Measurements from ENCODE around the gene ANO4.

DNA sequence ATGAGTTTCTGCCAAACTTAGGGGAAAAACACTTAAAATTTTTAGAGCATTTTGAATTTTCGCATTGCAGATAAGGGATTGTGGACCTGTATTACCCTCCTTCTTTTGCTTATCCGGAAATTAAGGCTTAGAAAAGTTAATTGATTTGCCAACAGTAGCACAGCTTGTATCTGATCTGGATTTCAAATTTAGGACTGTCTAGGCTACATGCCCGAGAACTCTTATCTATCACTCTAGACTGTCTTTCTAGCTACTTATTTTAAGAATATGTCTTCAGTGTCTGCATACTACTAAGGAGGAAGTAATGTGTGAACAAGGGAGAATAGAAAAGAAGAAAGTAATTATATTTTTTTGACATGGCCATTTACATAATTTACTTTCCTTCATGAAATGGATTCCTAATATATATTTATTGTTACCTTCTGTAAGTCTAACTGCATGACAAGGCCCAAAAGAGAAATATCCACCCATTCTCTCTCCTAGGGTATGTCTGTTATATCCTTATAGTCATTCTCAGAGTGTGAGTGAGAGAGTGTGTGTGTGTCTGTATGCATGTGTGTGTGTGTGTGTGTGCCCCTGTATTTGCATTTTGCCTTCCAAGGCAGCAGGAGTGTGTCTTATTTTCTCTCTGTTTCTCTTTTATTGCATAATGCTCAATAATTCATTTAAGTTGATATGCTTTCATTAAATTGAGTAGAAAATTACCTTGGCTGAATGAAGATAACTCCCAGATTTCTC, 283.4 kb downstream of the ANO4 start:
- TF ChIP-seq, protein P1, sequence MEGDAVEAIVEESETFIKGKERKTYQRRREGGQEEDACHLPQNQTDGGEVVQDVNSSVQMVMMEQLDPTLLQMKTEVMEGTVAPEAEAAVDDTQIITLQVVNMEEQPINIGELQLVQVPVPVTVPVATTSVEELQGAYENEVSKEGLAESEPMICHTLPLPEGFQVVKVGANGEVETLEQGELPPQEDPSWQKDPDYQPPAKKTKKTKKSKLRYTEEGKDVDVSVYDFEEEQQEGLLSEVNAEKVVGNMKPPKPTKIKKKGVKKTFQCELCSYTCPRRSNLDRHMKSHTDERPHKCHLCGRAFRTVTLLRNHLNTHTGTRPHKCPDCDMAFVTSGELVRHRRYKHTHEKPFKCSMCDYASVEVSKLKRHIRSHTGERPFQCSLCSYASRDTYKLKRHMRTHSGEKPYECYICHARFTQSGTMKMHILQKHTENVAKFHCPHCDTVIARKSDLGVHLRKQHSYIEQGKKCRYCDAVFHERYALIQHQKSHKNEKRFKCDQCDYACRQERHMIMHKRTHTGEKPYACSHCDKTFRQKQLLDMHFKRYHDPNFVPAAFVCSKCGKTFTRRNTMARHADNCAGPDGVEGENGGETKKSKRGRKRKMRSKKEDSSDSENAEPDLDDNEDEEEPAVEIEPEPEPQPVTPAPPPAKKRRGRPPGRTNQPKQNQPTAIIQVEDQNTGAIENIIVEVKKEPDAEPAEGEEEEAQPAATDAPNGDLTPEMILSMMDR (IDR thresholded peaks at IDR 0.05) = no peak
- no peak for TF ChIP-seq EZH2 (IDR thresholded peaks at IDR 0.05; ENCODE audit: borderline replicate concordance, insufficient read depth, low read depth, low read length, poor library complexity, severe bottlenecking)

Measured in B cell (primary cell).